ENCODE data around the gene TBC1D1. TPM values are rescaled to one million over a fixed set of nuclear protein-coding genes. Genes with fewer than 3 reads are reported as not detected.
A peak's percentile ranks its signal among the peaks of the same experiment; 100 is the strongest.

TBC1D1 gene
- total RNA-seq, 1 experiment from 2014 or later: 38.1 TPM

GRCh38 chr4:38071801-38072431, 181.0 kb downstream of the TBC1D1 start:
- no peak for DNase-seq (ENCODE audit: extremely low read depth, low read depth)

- no peak for DNase-seq (ENCODE audit: extremely low read depth, low read depth)
Measured at GRCh38 chr4:38072578-38072977, 181.7 kb downstream of the TBC1D1 start.

- DNase-seq (ENCODE audit: extremely low read depth, low read depth): no peak
Measured at GRCh38 chr4:38073596-38074234, 182.8 kb downstream of the TBC1D1 start.

- DNase-seq (ENCODE audit: extremely low read depth, low read depth): peak; percentile 7
Measured at GRCh38 chr4:38075370-38076152, 184.7 kb downstream of the TBC1D1 start.

- no peak for DNase-seq (ENCODE audit: extremely low read depth, low read depth)
Measured at GRCh38 chr4:38076153-38076669, 185.3 kb downstream of the TBC1D1 start.

GRCh38 chr4:38077791-38078489, 187.1 kb downstream of the TBC1D1 start:
- no peak for DNase-seq (ENCODE audit: extremely low read depth, low read depth)

- DNase-seq (ENCODE audit: extremely low read depth, low read depth): no peak
Measured at GRCh38 chr4:38078590-38079421, 187.9 kb downstream of the TBC1D1 start.

- no peak for DNase-seq (ENCODE audit: extremely low read depth, low read depth)
Measured at GRCh38 chr4:38080061-38080974, 189.4 kb downstream of the TBC1D1 start.

- no peak for DNase-seq (ENCODE audit: extremely low read depth, low read depth)
Measured at GRCh38 chr4:38082021-38082420, 191.1 kb downstream of the TBC1D1 start.

- DNase-seq (ENCODE audit: extremely low read depth, low read depth): no peak
Measured at GRCh38 chr4:38082424-38083385, 191.8 kb downstream of the TBC1D1 start.

GRCh38 chr4:38084877-38085711, 194.2 kb downstream of the TBC1D1 start:
- DNase-seq (ENCODE audit: extremely low read depth, low read depth): no peak

- no peak for DNase-seq (ENCODE audit: extremely low read depth, low read depth)
Measured at GRCh38 chr4:38085751-38086150, 194.9 kb downstream of the TBC1D1 start.

GRCh38 chr4:38086151-38086848, 195.4 kb downstream of the TBC1D1 start:
- no peak for DNase-seq (ENCODE audit: extremely low read depth, low read depth)

GRCh38 chr4:38086849-38087226, 196.0 kb downstream of the TBC1D1 start:
- DNase-seq (ENCODE audit: extremely low read depth, low read depth): no peak

- no peak for DNase-seq (ENCODE audit: extremely low read depth, low read depth)
Measured at GRCh38 chr4:38088321-38088720, 197.4 kb downstream of the TBC1D1 start.

GRCh38 chr4:38089961-38090360, 199.1 kb downstream of the TBC1D1 start:
- DNase-seq (ENCODE audit: extremely low read depth, low read depth): no peak

Measured in NCI-H460 (cell line).